Neural cell (in vitro differentiated cells): ENCODE results near the gene NOP14. TPM values are rescaled to one million over a fixed set of nuclear protein-coding genes. Genes with fewer than 3 reads are reported as not detected.

ENCODE experiments used
- H2AFZ ChIP-seq: fragments of 200-600, 300-800 bp; sonication (generic), shearing (Covaris generic); 2 replicates; pipeline ENCODE4 v1.6.0; 2014; ENCODE audit warnings: low read depth, mild to moderate bottlenecking, antibody characterized with exemption, low read length, moderate library complexity
- H3F3A ChIP-seq: fragments of 200-600 bp; shearing (Covaris generic); 2 replicates; pipeline ENCODE4 v1.6.1; 2016; ENCODE audit warnings: mild to moderate bottlenecking, moderate library complexity, mixed read lengths, antibody characterized with exemption, low read length; ENCODE audit not compliant: insufficient read depth, poor library complexity, severe bottlenecking
- H3K27ac ChIP-seq: fragments of 200-600, 300-800 bp; sonication (generic), shearing (Covaris generic); 2 replicates; pipeline ENCODE4 v1.5.1; 2014; ENCODE audit warnings: mild to moderate bottlenecking, low read length, moderate library complexity
- H3K27me3 ChIP-seq: fragments of 300-800, 200-600 bp; sonication (generic), shearing (Covaris generic); 2 replicates; pipeline ENCODE4 v1.6.0; 2014; ENCODE audit warnings: mild to moderate bottlenecking, low read depth, low read length, moderate library complexity; ENCODE audit not compliant: insufficient read depth
- H3K36me3 ChIP-seq: fragments of 300-800, 200-600 bp; sonication (generic), shearing (Covaris generic); 2 replicates; pipeline ENCODE4 v1.5.1; 2014; ENCODE audit warnings: mild to moderate bottlenecking, antibody characterized with exemption, low read length, moderate library complexity; ENCODE audit not compliant: insufficient read depth
- H3K4me2 ChIP-seq: fragments of 300-800, 200-600 bp; sonication (generic), shearing (Covaris generic); 2 replicates; pipeline ENCODE4 v1.6.0; 2014; ENCODE audit warnings: mild to moderate bottlenecking, low read length
- H3K4me3 ChIP-seq: fragments of 300-800, 200-600 bp; sonication (generic), shearing (Covaris generic); 2 replicates; pipeline ENCODE4 v1.5.1; 2014; ENCODE audit warnings: mild to moderate bottlenecking, low read length, moderate library complexity
- H3K79me2 ChIP-seq: fragments of 200-600 bp; shearing (Covaris generic); replicated peaks from 2 replicates; pipeline ENCODE4 v1.6.0; 2014; ENCODE audit warnings: mild to moderate bottlenecking, low read length, moderate library complexity; ENCODE audit not compliant: insufficient read depth
- H3K9ac ChIP-seq: fragments of 300-800, 200-600 bp; sonication (generic), shearing (Covaris generic); 2 replicates; pipeline ENCODE4 v1.6.1; 2016; ENCODE audit warnings: mild to moderate bottlenecking, low read length, mixed read lengths
- H3K9me2 ChIP-seq: fragments of 200-600 bp; shearing (Covaris generic); 2 replicates; pipeline ENCODE4 v1.6.1; 2016; ENCODE audit warnings: mild to moderate bottlenecking, low read length, mixed read lengths; ENCODE audit not compliant: insufficient read depth
- H3K9me3 ChIP-seq: fragments of 200-600, 300-800 bp; sonication (generic), shearing (Covaris generic); 2 replicates; pipeline ENCODE4 v1.6.1; 2016; ENCODE audit warnings: mild to moderate bottlenecking, mixed run types, low read length, moderate library complexity, mixed read lengths
- H4K20me1 ChIP-seq: fragments of 200-600 bp; shearing (Covaris generic); 2 replicates; pipeline ENCODE4 v1.6.1; 2016; ENCODE audit warnings: mild to moderate bottlenecking, mixed run types; ENCODE audit not compliant: insufficient read depth
- MXI1 ChIP-seq: fragments of 450-650 bp; conservative IDR thresholded peaks from 2 replicates; pipeline ENCODE4 v1.6.1; 2014; ENCODE audit warnings: antibody characterized with exemption, mild to moderate bottlenecking; ENCODE audit not compliant: poor library complexity, severe bottlenecking
- RAD21 ChIP-seq: fragments of 450-650 bp; conservative IDR thresholded peaks from 2 replicates; pipeline ENCODE4 v1.6.1; 2014; ENCODE audit warnings: antibody characterized with exemption, mild to moderate bottlenecking, moderate library complexity
- SMC3 ChIP-seq: fragments of 450-650 bp; conservative IDR thresholded peaks from 2 replicates; pipeline ENCODE4 v1.6.1; 2014; ENCODE audit warnings: antibody characterized with exemption, mild to moderate bottlenecking, moderate library complexity; ENCODE audit not compliant: poor library complexity
- TAF1 ChIP-seq: IDR thresholded peaks from 2 replicates; pipeline ENCODE4 v1.6.1; 2012; ENCODE audit warnings: low read depth
- polyA plus RNA-seq: library from polyadenylated mRNA; depleted of rRNA; stranded (reverse); fragments of >200 nt; gene quantifications from 2 replicates; pipeline ENCODE4 v1.2.3, GENCODE V29; 2014
- TF ChIP-seq, protein P1 (sequence below): fragments of 450-650 bp; IDR thresholded peaks from 2 replicates; pipeline ENCODE4 v1.5.1; 2014; ENCODE audit warnings: antibody characterized with exemption, mild to moderate bottlenecking, moderate library complexity; ENCODE audit not compliant: poor library complexity, severe bottlenecking

Gene NOP14
- polyA plus RNA-seq, 1 donor from 2014 or later = 6.3 TPM

DNA sequence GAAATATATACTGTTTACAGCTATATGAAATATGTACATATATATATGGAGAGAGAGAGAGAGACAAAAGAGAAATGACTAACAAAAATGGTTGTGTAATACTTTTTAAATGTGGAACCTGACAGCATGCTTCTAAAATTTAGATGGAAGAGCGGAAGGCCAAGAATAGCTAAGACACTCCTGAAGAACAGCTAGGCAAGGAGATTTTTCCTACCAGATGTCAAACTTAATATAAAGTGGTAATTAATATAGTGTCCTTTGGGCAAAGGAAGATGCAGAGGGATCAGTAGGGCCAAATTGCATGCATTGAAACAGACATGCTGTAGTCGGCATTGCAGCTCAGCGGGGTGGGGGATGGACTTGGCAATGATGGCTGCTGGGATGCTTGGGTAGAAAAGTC is 74.3 kb downstream of the NOP14 start:
- no peaks in the 10 kb centered on the region for H3K79me2 ChIP-seq
- H3K27ac ChIP-seq = no peak overlapping the region
- H3K4me2 ChIP-seq = no peak overlapping the region
- no peak overlapping the region for H3K9ac ChIP-seq
- H3F3A ChIP-seq = peaks cover 3% of the 10 kb centered on the region
- H4K20me1 ChIP-seq = peaks cover 3% of the 10 kb centered on the region
- H3K27me3 ChIP-seq = no peaks in the 10 kb centered on the region
- no peaks in the 10 kb centered on the region for H3K9me3 ChIP-seq
- no peak overlapping the region for H2AFZ ChIP-seq
- TF ChIP-seq, protein P1, sequence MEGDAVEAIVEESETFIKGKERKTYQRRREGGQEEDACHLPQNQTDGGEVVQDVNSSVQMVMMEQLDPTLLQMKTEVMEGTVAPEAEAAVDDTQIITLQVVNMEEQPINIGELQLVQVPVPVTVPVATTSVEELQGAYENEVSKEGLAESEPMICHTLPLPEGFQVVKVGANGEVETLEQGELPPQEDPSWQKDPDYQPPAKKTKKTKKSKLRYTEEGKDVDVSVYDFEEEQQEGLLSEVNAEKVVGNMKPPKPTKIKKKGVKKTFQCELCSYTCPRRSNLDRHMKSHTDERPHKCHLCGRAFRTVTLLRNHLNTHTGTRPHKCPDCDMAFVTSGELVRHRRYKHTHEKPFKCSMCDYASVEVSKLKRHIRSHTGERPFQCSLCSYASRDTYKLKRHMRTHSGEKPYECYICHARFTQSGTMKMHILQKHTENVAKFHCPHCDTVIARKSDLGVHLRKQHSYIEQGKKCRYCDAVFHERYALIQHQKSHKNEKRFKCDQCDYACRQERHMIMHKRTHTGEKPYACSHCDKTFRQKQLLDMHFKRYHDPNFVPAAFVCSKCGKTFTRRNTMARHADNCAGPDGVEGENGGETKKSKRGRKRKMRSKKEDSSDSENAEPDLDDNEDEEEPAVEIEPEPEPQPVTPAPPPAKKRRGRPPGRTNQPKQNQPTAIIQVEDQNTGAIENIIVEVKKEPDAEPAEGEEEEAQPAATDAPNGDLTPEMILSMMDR = no peak
- no peak for TF ChIP-seq RAD21
- TF ChIP-seq MXI1 = no peak
- TF ChIP-seq TAF1 = no peak
- no peak for TF ChIP-seq SMC3
- no peaks in the 10 kb centered on the region for H3K36me3 ChIP-seq
- H3K9me2 ChIP-seq = no peaks in the 10 kb centered on the region
- no peak overlapping the region for H3K4me3 ChIP-seq

Other genes with a start within 250 kb of the NOP14 start
- gene TNIP2, start 207.1 kb downstream of the NOP14 start, polyA plus RNA-seq = 13.0 and 17.0 TPM in 2 replicates
- 80.3 and 87.9 TPM in 2 replicates for gene SH3BP2, start 170.3 kb downstream of the NOP14 start, polyA plus RNA-seq
- 180 and 190 TPM in 2 replicates for gene ADD1, start 119.6 kb downstream of the NOP14 start, polyA plus RNA-seq
- gene GRK4, start 165 bp upstream of the NOP14 start, polyA plus RNA-seq = 17.4 and 21.3 TPM in 2 replicates
- not detected in 2 replicates for gene HTT-AS, start 111.1 kb upstream of the NOP14 start, polyA plus RNA-seq
- 10.3 and 11.5 TPM in 2 replicates for gene HTT, start 111.3 kb upstream of the NOP14 start, polyA plus RNA-seq